NB4 (cell line): ENCODE data around the gene RYR3.

Experiments used
- POLR2A ChIP-seq: IDR thresholded peaks from 2 replicates; pipeline ENCODE4 v1.6.1; 2011; ENCODE audit warnings: mild to moderate bottlenecking; ENCODE audit not compliant: insufficient read length; ENCODE audit errors: extremely low read depth
- TF ChIP-seq, protein P1 (sequence below): IDR thresholded peaks from one replicate; pipeline ENCODE4 v1.5.1; 2012; ENCODE audit warnings: low read depth, low read length

DNA sequence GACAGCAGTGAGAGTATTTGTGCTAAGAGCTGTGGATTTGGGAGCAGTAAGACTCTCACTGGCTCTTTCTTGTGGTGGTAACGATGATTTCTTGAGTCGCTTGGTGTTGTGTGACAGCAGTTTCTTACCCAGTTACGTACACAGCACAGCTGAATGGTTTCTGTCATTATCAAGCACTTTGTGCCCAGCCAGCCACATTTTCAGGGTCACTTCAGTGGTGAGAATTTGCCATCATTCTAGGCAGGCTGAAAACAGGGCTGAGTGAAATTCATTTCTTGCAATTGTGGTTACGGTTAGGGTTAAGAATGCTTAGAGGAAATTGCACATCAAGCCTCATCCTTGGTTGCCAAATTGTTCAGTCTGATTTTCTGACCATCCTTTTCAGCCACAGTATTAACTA is 130.1 kb downstream of the RYR3 start:
- TF ChIP-seq, protein P1, sequence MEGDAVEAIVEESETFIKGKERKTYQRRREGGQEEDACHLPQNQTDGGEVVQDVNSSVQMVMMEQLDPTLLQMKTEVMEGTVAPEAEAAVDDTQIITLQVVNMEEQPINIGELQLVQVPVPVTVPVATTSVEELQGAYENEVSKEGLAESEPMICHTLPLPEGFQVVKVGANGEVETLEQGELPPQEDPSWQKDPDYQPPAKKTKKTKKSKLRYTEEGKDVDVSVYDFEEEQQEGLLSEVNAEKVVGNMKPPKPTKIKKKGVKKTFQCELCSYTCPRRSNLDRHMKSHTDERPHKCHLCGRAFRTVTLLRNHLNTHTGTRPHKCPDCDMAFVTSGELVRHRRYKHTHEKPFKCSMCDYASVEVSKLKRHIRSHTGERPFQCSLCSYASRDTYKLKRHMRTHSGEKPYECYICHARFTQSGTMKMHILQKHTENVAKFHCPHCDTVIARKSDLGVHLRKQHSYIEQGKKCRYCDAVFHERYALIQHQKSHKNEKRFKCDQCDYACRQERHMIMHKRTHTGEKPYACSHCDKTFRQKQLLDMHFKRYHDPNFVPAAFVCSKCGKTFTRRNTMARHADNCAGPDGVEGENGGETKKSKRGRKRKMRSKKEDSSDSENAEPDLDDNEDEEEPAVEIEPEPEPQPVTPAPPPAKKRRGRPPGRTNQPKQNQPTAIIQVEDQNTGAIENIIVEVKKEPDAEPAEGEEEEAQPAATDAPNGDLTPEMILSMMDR, result no peak
- TF ChIP-seq POLR2A, result no peak
